SK-N-SH (cell line): ENCODE measurements around the gene HOMER1. TPM values are rescaled to one million over a fixed set of nuclear protein-coding genes. Genes with fewer than 3 reads are reported as not detected.

ENCODE experiments used
- CTCF ChIA-PET: fragments of 300-600, 350-600 bp; formaldehyde crosslinking; extraction: SDS; loops from one replicate; lab custom pipeline; 2021; lab: Yijun Ruan, JAX
- POLR2A ChIA-PET: fragments of 350-600 bp; sonication (Branson Sonifier 250); formaldehyde crosslinking; extraction: SDS; loops from one replicate; lab custom pipeline; 2020; ENCODE audit warnings: antibody characterized with exemption, inconsistent platforms; lab: Yijun Ruan, JAX
- DNase-seq: peaks from one replicate; pipeline ENCODE4 v3.0.0; 2012
- H2AFZ ChIP-seq: fragments of 200-600 bp; sonication (generic); 2 replicates; pipeline ENCODE4 v1.8.1; 2016; ENCODE audit warnings: antibody characterized with exemption, mild to moderate bottlenecking, low read depth
- H3F3A ChIP-seq: fragments of 200-600 bp; sonication (generic); replicated peaks from 2 replicates; pipeline ENCODE3; 2016; ENCODE audit warnings: antibody characterized with exemption, mild to moderate bottlenecking; ENCODE audit not compliant: insufficient read depth
- H3K27ac ChIP-seq, 2 experiments: fragments of 200-500 bp in 1 of 2; fragments of 200-600 bp in 1 of 2; sonication (Bioruptor generic) in 1 of 2; sonication (generic), shearing (Covaris generic) in 1 of 2; 2 replicates each; pipeline versions ENCODE4 v1.5.1 to v1.6.1; 2014 to 2016; ENCODE audit warnings: low read depth in 2 of 2, inconsistent platforms in 1 of 2, low read length in 1 of 2, mild to moderate bottlenecking in 1 of 2, mixed read lengths in 1 of 2
- H3K27me3 ChIP-seq: fragments of 200-600 bp; sonication (generic), shearing (Covaris generic); 2 replicates; pipeline ENCODE4 v1.6.1; 2016; ENCODE audit warnings: mixed run types; ENCODE audit not compliant: insufficient read depth
- H3K36me3 ChIP-seq, 2 experiments: fragments of 200-500 bp in 1 of 2; fragments of 200-600 bp in 1 of 2; sonication (Bioruptor generic) in 1 of 2; sonication (generic) in 1 of 2; replicated peaks in 1 of 2; 2 replicates each; pipeline versions ENCODE3 to v1.5.1; 2014 to 2016; ENCODE audit warnings: low read length in 1 of 2, mild to moderate bottlenecking in 1 of 2; ENCODE audit not compliant: insufficient read depth in 2 of 2, control insufficient read depth in 1 of 2
- H3K4me1 ChIP-seq, 2 experiments: fragments of 200-500 bp in 1 of 2; fragments of 200-600 bp in 1 of 2; sonication (Bioruptor generic) in 1 of 2; sonication (generic), shearing (Covaris generic) in 1 of 2; 2 replicates each; pipeline versions ENCODE4 v1.5.1 to v1.6.1; 2014 to 2016; ENCODE audit warnings: low read depth in 1 of 2, low read length in 1 of 2, mixed run types in 1 of 2; ENCODE audit not compliant: insufficient read depth in 2 of 2, control insufficient read depth in 1 of 2
- H3K4me2 ChIP-seq: fragments of 200-600 bp; sonication (generic), shearing (Covaris generic); 2 replicates; pipeline ENCODE4 v1.6.1; 2017; ENCODE audit warnings: mixed run types
- H3K4me3 ChIP-seq, 2 experiments: fragments of 200-500 bp in 1 of 2; fragments of 200-600 bp in 1 of 2; sonication (Bioruptor generic) in 1 of 2; sonication (generic), shearing (Covaris generic) in 1 of 2; 2 replicates each; pipeline versions ENCODE4 v1.5.1 to v1.8.1; 2014 to 2016; ENCODE audit warnings: low read depth in 2 of 2, inconsistent platforms in 1 of 2, low read length in 1 of 2, mild to moderate bottlenecking in 1 of 2, mixed read lengths in 1 of 2, moderate library complexity in 1 of 2
- H3K79me2 ChIP-seq: fragments of 200-600 bp; sonication (generic); 2 replicates; pipeline ENCODE4 v1.8.1; 2017; ENCODE audit warnings: mild to moderate bottlenecking; ENCODE audit not compliant: insufficient read depth
- H3K9ac ChIP-seq: fragments of 200-600 bp; sonication (generic); 2 replicates; pipeline ENCODE4 v1.6.1; 2017; ENCODE audit warnings: mixed run types
- H3K9me2 ChIP-seq: fragments of 200-600 bp; sonication (generic); 2 replicates; pipeline ENCODE4 v1.6.1; 2017; ENCODE audit warnings: mixed run types
- H3K9me3 ChIP-seq: fragments of 200-600 bp; sonication (generic); 2 replicates; pipeline ENCODE4 v1.6.1; 2017; ENCODE audit warnings: mixed run types, mild to moderate bottlenecking, moderate library complexity
- H4K20me1 ChIP-seq: fragments of 200-600 bp; sonication (generic); 2 replicates; pipeline ENCODE4 v1.6.1; 2017; ENCODE audit warnings: mild to moderate bottlenecking, mixed run types; ENCODE audit not compliant: insufficient read depth
- CHD2 ChIP-seq: fragments of 150-350 bp; IDR thresholded peaks from 2 replicates; pipeline ENCODE4 v1.6.1; 2018; ENCODE audit warnings: low read length; ENCODE audit not compliant: partially characterized antibody
- EZH2phosphoT487 ChIP-seq: fragments of 200-600 bp; sonication (generic); IDR thresholded peaks from 2 replicates; pipeline ENCODE4 v1.6.1; 2017; ENCODE audit warnings: low read depth, mixed run types, mild to moderate bottlenecking, antibody characterized with exemption, moderate library complexity, borderline replicate concordance
- FOSL2 ChIP-seq: IDR thresholded peaks from 2 replicates; pipeline ENCODE4 v1.4.0; 2012; ENCODE audit warnings: low read depth, mild to moderate bottlenecking, moderate library complexity, borderline replicate concordance
- FOXJ3 ChIP-seq: sonication (generic); formaldehyde crosslinking; IDR thresholded peaks from 2 replicates; pipeline ENCODE4 v1.5.1; 2020; ENCODE audit warnings: mild to moderate bottlenecking, missing genetic modification reagents
- GABPA ChIP-seq: IDR thresholded peaks from 2 replicates; pipeline ENCODE4 v1.4.0; 2012; ENCODE audit warnings: low read depth, mild to moderate bottlenecking
- JUND ChIP-seq: IDR thresholded peaks from 2 replicates; pipeline ENCODE4 v1.4.0; 2012
- MEF2A ChIP-seq: IDR thresholded peaks from 2 replicates; pipeline ENCODE4 v1.4.0; 2012; ENCODE audit warnings: low read depth, borderline replicate concordance
- NFIC ChIP-seq: IDR thresholded peaks from 2 replicates; pipeline ENCODE4 v1.4.0; 2012; ENCODE audit warnings: borderline replicate concordance
- RAD21 ChIP-seq: IDR thresholded peaks from 2 replicates; pipeline ENCODE4 v1.6.1; 2012; ENCODE audit warnings: mild to moderate bottlenecking, low read length
- RCOR1 ChIP-seq: fragments of 150-350 bp; IDR thresholded peaks from 2 replicates; pipeline ENCODE4 v1.6.1; 2017; ENCODE audit warnings: antibody characterized with exemption, low read length
- REST ChIP-seq: IDR thresholded peaks from 2 replicates; pipeline ENCODE4 v1.6.1; 2012; ENCODE audit warnings: mild to moderate bottlenecking, low read depth, low read length, moderate library complexity
- TEAD4 ChIP-seq: IDR thresholded peaks from 2 replicates; pipeline ENCODE4 v1.4.0; 2012; ENCODE audit warnings: mild to moderate bottlenecking, borderline replicate concordance; ENCODE audit not compliant: insufficient read depth
- USF2 ChIP-seq: fragments of 150-350 bp; IDR thresholded peaks from 2 replicates; pipeline ENCODE4 v1.6.1; 2017; ENCODE audit warnings: antibody characterized with exemption, low read length, low read depth, borderline replicate concordance
- YY1 ChIP-seq: IDR thresholded peaks from 2 replicates; pipeline ENCODE4 v1.4.0; 2012; ENCODE audit warnings: low read depth, mild to moderate bottlenecking
- ZBTB33 ChIP-seq: IDR thresholded peaks from 2 replicates; pipeline ENCODE4 v1.4.0; 2012; ENCODE audit warnings: low read depth, borderline replicate concordance
- WGBS: methylation state at CpG from one replicate; pipeline ENCODE4 v1.1.6; 2017; ENCODE audit warnings: low lambda C conversion rate; 5-methylcytosine and 5-hydroxymethylcytosine counted together
- polyA plus RNA-seq, 3 experiments: library from polyadenylated mRNA; depleted of rRNA; stranded (reverse); fragments of >200 nt; gene quantifications; 2 replicates each; pipeline ENCODE4 v1.2.3, GENCODE V29; 2012
- TF ChIP-seq, protein P1 (sequence below): fragments of 150-350 bp; IDR thresholded peaks from 2 replicates; pipeline ENCODE4 v1.6.1; 2016; ENCODE audit warnings: mild to moderate bottlenecking, low read depth, low read length
- TF ChIP-seq, protein P2 (sequence below): fragments of 200-600 bp; sonication (generic); IDR thresholded peaks from 2 replicates; pipeline ENCODE4 v1.6.1; 2017; ENCODE audit warnings: antibody characterized with exemption, mild to moderate bottlenecking, moderate library complexity

The HOMER1 gene
- polyA plus RNA-seq, 1 of the 3 experiments (the other 2 are of a cell fraction) = 2.2 TPM

GRCh38 chr5:79333852-79334557 lies 179.9 kb downstream of the HOMER1 start:
- no peak overlapping the region for H3K4me2 ChIP-seq
- H3K4me1 ChIP-seq = no peaks in the 10 kb centered on the region
- H3K9me3 ChIP-seq = no peaks in the 10 kb centered on the region
- H3K27ac ChIP-seq = no peak overlapping the region
- ChIA-PET CTCF (no interaction called here), POLR2A (no interaction called here)
- H4K20me1 ChIP-seq = no peaks in the 10 kb centered on the region
- H3K79me2 ChIP-seq = no peaks in the 10 kb centered on the region
- H3K27me3 ChIP-seq = no peaks in the 10 kb centered on the region
- no peaks in the 10 kb centered on the region for H3F3A ChIP-seq
- no peak overlapping the region for H3K9ac ChIP-seq
- no peak overlapping the region for H2AFZ ChIP-seq
- H3K36me3 ChIP-seq = no peaks in the 10 kb centered on the region
- no peak overlapping the region for H3K4me3 ChIP-seq
- TF ChIP-seq JUND (no peak), GABPA (no peak), FOXJ3 (CRISPR knock-in tag) (no peak), MEF2A (no peak), CHD2 (no peak), TEAD4 (no peak), ZBTB33 (no peak)
- TF ChIP-seq, protein P1, sequence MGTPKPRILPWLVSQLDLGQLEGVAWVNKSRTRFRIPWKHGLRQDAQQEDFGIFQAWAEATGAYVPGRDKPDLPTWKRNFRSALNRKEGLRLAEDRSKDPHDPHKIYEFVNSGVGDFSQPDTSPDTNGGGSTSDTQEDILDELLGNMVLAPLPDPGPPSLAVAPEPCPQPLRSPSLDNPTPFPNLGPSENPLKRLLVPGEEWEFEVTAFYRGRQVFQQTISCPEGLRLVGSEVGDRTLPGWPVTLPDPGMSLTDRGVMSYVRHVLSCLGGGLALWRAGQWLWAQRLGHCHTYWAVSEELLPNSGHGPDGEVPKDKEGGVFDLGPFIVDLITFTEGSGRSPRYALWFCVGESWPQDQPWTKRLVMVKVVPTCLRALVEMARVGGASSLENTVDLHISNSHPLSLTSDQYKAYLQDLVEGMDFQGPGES = no peak
- TF ChIP-seq, protein P2, sequence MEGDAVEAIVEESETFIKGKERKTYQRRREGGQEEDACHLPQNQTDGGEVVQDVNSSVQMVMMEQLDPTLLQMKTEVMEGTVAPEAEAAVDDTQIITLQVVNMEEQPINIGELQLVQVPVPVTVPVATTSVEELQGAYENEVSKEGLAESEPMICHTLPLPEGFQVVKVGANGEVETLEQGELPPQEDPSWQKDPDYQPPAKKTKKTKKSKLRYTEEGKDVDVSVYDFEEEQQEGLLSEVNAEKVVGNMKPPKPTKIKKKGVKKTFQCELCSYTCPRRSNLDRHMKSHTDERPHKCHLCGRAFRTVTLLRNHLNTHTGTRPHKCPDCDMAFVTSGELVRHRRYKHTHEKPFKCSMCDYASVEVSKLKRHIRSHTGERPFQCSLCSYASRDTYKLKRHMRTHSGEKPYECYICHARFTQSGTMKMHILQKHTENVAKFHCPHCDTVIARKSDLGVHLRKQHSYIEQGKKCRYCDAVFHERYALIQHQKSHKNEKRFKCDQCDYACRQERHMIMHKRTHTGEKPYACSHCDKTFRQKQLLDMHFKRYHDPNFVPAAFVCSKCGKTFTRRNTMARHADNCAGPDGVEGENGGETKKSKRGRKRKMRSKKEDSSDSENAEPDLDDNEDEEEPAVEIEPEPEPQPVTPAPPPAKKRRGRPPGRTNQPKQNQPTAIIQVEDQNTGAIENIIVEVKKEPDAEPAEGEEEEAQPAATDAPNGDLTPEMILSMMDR = no peak
- peak; percentile 27 for DNase-seq
- WGBS = 67% methylated on average over 8 of the region's 10 CpGs
- no peaks in the 10 kb centered on the region for H3K9me2 ChIP-seq

GRCh38 chr5:79330071-79330470 lies 183.9 kb downstream of the HOMER1 start:
- Histone ChIP-seq H4K20me1 (no peaks in the 10 kb centered on the region), H3K9me2 (no peaks in the 10 kb centered on the region), H3K9ac (no peak overlapping the region), H3K36me3 (no peaks in the 10 kb centered on the region), H3K27ac (no peak overlapping the region), H3K4me1 (no peaks in the 10 kb centered on the region), H3K4me3 (no peak overlapping the region), H3K27me3 (no peaks in the 10 kb centered on the region), H3F3A (no peaks in the 10 kb centered on the region), H3K9me3 (no peaks in the 10 kb centered on the region), H3K4me2 (no peak overlapping the region), H2AFZ (no peak overlapping the region), H3K79me2 (no peaks in the 10 kb centered on the region)
- CTCF ChIA-PET = no interaction called here
- POLR2A ChIA-PET = no interaction called here
- no peak for DNase-seq
- WGBS = 74% methylated on average over 5 of the region's 5 CpGs
- TF ChIP-seq USF2 (no peak), RAD21 (no peak), FOSL2 (no peak), RCOR1 (no peak), EZH2phosphoT487 (no peak), TEAD4 (no peak), NFIC (no peak), JUND (no peak), YY1 (no peak), REST (no peak)
